Measurements from ENCODE around the gene APMAP. TPM values are rescaled to one million over a fixed set of nuclear protein-coding genes. Genes with fewer than 3 reads are reported as not detected.

Gene APMAP
- total and polyA plus RNA-seq, 10 of the 15 experiments (the other 5 are each of a cell fraction or from before 2014, with no cell fraction given), result 12.1 to 60.2 (median 32.7) TPM

DNA sequence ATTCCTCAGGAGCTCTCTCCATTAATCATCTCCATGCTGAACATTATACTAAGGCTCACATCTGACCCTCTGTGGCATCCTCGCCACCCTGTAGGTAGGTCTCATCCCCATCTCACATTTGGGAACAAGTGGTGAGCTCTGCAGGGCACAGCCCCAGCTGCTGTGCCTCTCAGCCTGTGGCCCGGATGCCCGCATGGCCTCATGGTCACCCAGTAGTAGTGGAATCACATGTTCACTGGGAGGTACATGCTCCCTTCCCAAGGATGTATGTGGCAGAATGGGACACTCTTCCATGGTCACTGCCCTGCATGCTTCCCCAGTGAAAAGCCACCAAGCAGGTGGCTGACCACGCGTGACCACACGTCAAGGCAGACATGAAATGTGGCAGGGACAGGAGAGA, 26.3 kb upstream of the APMAP start (continued):
- TF ChIP-seq, protein P1, sequence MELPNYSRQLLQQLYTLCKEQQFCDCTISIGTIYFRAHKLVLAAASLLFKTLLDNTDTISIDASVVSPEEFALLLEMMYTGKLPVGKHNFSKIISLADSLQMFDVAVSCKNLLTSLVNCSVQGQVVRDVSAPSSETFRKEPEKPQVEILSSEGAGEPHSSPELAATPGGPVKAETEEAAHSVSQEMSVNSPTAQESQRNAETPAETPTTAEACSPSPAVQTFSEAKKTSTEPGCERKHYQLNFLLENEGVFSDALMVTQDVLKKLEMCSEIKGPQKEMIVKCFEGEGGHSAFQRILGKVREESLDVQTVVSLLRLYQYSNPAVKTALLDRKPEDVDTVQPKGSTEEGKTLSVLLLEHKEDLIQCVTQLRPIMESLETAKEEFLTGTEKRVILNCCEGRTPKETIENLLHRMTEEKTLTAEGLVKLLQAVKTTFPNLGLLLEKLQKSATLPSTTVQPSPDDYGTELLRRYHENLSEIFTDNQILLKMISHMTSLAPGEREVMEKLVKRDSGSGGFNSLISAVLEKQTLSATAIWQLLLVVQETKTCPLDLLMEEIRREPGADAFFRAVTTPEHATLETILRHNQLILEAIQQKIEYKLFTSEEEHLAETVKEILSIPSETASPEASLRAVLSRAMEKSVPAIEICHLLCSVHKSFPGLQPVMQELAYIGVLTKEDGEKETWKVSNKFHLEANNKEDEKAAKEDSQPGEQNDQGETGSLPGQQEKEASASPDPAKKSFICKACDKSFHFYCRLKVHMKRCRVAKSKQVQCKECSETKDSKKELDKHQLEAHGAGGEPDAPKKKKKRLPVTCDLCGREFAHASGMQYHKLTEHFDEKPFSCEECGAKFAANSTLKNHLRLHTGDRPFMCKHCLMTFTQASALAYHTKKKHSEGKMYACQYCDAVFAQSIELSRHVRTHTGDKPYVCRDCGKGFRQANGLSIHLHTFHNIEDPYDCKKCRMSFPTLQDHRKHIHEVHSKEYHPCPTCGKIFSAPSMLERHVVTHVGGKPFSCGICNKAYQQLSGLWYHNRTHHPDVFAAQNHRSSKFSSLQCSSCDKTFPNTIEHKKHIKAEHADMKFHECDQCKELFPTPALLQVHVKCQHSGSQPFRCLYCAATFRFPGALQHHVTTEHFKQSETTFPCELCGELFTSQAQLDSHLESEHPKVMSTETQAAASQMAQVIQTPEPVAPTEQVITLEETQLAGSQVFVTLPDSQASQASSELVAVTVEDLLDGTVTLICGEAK (IDR thresholded peaks at IDR 0.05; ENCODE audit: borderline replicate concordance), result no peak
- no peak for TF ChIP-seq ATF3 (IDR thresholded peaks at IDR 0.05; ENCODE audit: borderline replicate concordance, extremely low read depth, low read depth, low read length)
- TF ChIP-seq ATF7 (IDR thresholded peaks at IDR 0.05; ENCODE audit: low read depth), result no peak
- TF ChIP-seq SUPT20H (IDR thresholded peaks at IDR 0.05; ENCODE audit: borderline replicate concordance, control insufficient read depth, low read depth, low read length), result no peak
- no peak for TF ChIP-seq SUZ12 (IDR thresholded peaks at IDR 0.05; ENCODE audit: unreplicated experiment)

- DNase-seq (ENCODE audit: low read depth, low spot score) (no peak), ATAC-seq (no peak), FAIRE-seq (no peak)
- ChIA-PET RAD21 (ENCODE audit: unreplicated experiment) (no interaction called here), POLR2A (no interaction called here), SMC1A (ENCODE audit: uncharacterized antibody, unreplicated experiment) (no interaction called here), CTCF (no interaction called here)
- no peaks in the 10 kb centered on the region for H3K9me3 ChIP-seq (replicated peaks; ENCODE audit: control insufficient read depth, insufficient read depth, low read length)
- no peaks in the 10 kb centered on the region; the same call in 1 of the 2 replicates for H3K4me1 ChIP-seq (ENCODE audit: control insufficient read depth, insufficient read depth, low read length)
- no peak overlapping the region for H3K27ac ChIP-seq (ENCODE audit: control insufficient read depth, insufficient read depth)
- no peak overlapping the region for H2AFZ ChIP-seq (ENCODE audit: control insufficient read depth, low read depth, low read length)
- TF ChIP-seq RUNX3 (IDR thresholded peaks at IDR 0.05; ENCODE audit: low read length) (no peak), RB1 (IDR thresholded peaks at IDR 0.05; ENCODE audit: borderline replicate concordance) (no peak), FOXM1 (IDR thresholded peaks at IDR 0.05; ENCODE audit: low read depth, low read length) (no peak), ZZZ3 (IDR thresholded peaks at IDR 0.05; ENCODE audit: control insufficient read depth, insufficient read length, low read depth) (no peak)
- H3K4me3 ChIP-seq, result no peak overlapping the region
- intact Hi-C loops (cut with micrococcal nuclease; ENCODE audit: unreplicated experiment) (no loop called here), in situ Hi-C loops (cut with MboI) (no loop called here)
- WGBS (ENCODE audit: insufficient coverage, insufficient replicate concordance, low lambda C conversion rate, missing lambda C conversion rate), result 76% methylated on average over 2 of the region's 2 CpGs
- H3K36me3 ChIP-seq (ENCODE audit: control insufficient read depth in 2 of 2, insufficient read depth in 2 of 2, low read length in 1 of 2), result peaks cover 8 to 11% of the 10 kb centered on the region in 2 experiments; a peak in 3 of 4 replicates
- H4K20me1 ChIP-seq (ENCODE audit: control insufficient read depth, insufficient read depth), result no peaks in the 10 kb centered on the region
- H3K9ac ChIP-seq (ENCODE audit: control insufficient read depth, insufficient read depth, low read length), result no peak overlapping the region
- H3K4me2 ChIP-seq (ENCODE audit: control insufficient read depth, insufficient read depth), result no peak overlapping the region
- BruUV-seq (replicated peaks), result no TSS peak
- no peaks in the 10 kb centered on the region for H3K27me3 ChIP-seq (replicated peaks in 1 of 2; ENCODE audit: control insufficient read depth in 2 of 2, insufficient read depth in 2 of 2, low read length in 1 of 2)
- H3K79me2 ChIP-seq (ENCODE audit: control insufficient read depth, insufficient read depth, low read length), result no peaks in the 10 kb centered on the region
These were observed 25.9 kb upstream of the APMAP start for GRCh38 chr20:25018425-25018824.
